Skeletal muscle satellite cell (primary cell): ENCODE results near the gene PGD.
A peak's percentile ranks its signal among the peaks of the same experiment; 100 is the strongest.
"Not testable (repeated sequence)": the region's sequence is repeated elsewhere in the genome, so short reads cannot be mapped to it uniquely, and the experiment has no call there.

Experiments
- H3K27me3 ChIP-seq: 2 replicates; pipeline ENCODE4 v1.7.0; 2013; ENCODE audit warnings: low read length; ENCODE audit not compliant: control insufficient read depth, insufficient read depth
- H3K36me3 ChIP-seq: 2 replicates; pipeline ENCODE4 v1.7.0; 2013; ENCODE audit warnings: mild to moderate bottlenecking, control low read depth, low read length; ENCODE audit not compliant: insufficient read depth
- H3K4me1 ChIP-seq: 2 replicates; pipeline ENCODE4 v1.7.0; 2013; ENCODE audit warnings: low read length; ENCODE audit not compliant: control insufficient read depth, insufficient read depth
- H3K4me2 ChIP-seq: 2 replicates; pipeline ENCODE4 v1.7.0; 2013; ENCODE audit warnings: mild to moderate bottlenecking, low read length
- H3K4me3 ChIP-seq: 2 replicates; pipeline ENCODE4 v1.7.0; 2013; ENCODE audit warnings: low read length
- H3K9ac ChIP-seq: 2 replicates; pipeline ENCODE4 v1.7.0; 2013; ENCODE audit warnings: mild to moderate bottlenecking, low read depth, low read length, moderate library complexity
- H3K9me3 ChIP-seq: replicated peaks from 2 replicates; pipeline ENCODE4 v1.7.0; 2013; ENCODE audit warnings: mild to moderate bottlenecking, control low read depth, low read length

The PGD gene

DNA sequence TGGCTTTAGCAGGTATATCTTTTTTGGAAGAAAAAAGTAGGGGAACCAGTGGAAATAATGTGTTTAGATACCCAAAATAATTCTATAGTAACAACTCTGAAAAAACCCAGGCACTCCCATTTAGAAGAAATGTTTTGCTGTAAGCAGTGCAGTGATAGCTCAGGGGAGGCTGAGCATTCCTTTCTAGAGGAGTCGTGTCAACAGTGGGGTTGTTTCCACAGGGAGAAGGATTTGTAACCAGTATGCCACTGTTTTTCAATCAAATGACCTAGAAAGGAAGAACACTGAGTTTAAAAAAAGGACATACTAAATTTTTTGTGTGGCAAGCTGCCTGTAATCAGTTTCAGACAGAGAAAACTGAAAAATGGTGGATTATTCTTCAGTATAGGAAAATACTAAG lies 2.4 kb downstream of the PGD start:
- H3K4me3 ChIP-seq, result peak overlapping the region; percentile 89
- H3K36me3 ChIP-seq, result peaks cover 31% of the 10 kb centered on the region
- peak overlapping the region; percentile 91 for H3K4me2 ChIP-seq
- H3K9me3 ChIP-seq, result no peaks in the 10 kb centered on the region
- H3K9ac ChIP-seq, result peak overlapping the region; percentile 91
- H3K27me3 ChIP-seq, result no peaks in the 10 kb centered on the region
- H3K4me1 ChIP-seq, result peaks cover 34% of the 10 kb centered on the region

DNA sequence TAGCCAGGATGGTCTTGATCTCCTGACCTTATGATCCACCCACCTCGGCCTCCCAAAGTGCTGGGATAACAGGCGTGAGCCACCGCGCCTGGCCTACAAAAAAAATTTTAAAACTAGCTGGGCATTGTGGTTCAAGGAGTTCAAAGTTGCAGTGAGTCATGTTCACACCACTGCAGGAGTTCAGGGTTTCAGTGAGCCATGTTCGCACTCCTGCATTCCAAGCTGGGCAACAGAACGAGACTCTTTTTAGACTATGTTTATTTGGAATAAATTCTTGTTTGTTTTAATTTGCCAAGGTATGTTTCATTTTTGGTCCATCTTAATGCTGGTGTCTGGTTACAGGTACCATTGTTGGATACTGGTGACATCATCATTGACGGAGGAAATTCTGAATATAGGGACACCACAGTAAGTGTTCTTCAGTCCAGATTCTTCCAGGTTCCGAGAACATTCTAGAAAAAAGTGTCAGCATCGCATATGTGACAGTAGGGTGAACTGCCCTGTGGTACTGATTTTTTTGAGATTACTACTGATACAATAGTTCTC lies 3.9 kb downstream of the PGD start:
- Histone ChIP-seq H3K9me3 (no peaks in the 10 kb centered on the region), H3K4me1 (peaks cover 34% of the 10 kb centered on the region), H3K4me2 (no peak overlapping the region), H3K9ac (peak overlapping the region; percentile 25), H3K4me3 (no peak overlapping the region), H3K27me3 (no peaks in the 10 kb centered on the region), H3K36me3 (peaks cover 46% of the 10 kb centered on the region)

DNA sequence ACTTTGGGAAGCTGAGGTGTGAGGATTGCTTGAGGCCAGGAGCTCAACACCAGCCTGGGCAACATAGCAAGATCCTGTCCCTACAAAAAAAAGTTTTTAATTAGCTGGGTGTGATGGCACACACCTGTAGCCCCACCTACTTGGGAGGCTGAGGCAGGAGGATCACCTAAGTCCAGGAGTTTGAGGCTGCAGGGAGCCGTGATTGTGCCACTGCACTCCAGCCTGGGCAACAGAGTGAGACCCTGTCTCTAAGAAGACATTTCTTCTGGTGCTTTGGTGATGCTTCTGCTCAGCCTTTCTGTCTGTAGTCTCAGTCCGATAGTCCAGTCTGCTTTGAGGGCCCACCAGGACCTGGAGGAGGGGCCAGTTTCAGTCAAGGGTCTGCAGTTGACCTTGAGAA lies 8.3 kb downstream of the PGD start:
- H3K36me3 ChIP-seq, result peaks cover 88% of the 10 kb centered on the region
- H3K4me3 ChIP-seq, result no peak overlapping the region
- H3K9ac ChIP-seq, result no peak overlapping the region
- no peaks in the 10 kb centered on the region for H3K27me3 ChIP-seq
- H3K9me3 ChIP-seq, result no peaks in the 10 kb centered on the region
- H3K4me1 ChIP-seq, result peaks cover 20% of the 10 kb centered on the region
- no peak overlapping the region for H3K4me2 ChIP-seq

DNA sequence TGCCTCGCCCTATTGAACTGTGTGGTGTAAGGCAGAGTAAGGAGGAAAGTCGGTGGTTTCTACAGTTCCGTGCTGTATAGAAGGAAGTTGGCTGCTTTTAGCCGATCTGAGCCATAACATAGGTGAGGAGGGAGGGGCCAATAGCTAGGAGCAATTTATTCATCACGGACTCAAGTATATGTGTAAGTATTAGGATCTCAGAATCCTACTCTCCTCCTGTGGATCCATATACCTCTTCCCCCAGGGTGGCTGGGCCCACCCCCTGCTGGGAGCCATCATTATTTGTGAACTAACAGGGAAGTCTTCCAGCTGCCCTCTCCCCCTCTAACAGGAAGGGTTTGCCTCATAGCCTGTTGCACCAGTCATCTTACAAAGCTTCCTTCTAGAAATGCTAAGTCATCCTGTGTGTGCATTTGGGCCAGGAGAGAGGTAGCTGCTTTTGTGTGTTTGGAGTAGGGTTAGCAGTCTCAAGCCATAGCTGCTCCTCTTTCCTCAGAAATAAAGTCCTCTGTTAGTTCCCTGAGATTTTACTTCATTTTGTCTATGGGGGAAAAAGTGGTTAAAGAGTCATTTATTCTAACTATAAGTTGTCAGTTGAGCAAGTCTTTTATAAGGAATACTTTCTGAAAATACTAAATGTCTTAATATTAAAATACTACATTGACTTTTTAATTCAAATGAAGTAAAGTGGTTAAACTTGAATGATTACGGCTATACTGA lies 16.5 kb downstream of the PGD start:
- peak overlapping the region; percentile 53 for H3K9ac ChIP-seq
- H3K9me3 ChIP-seq, result no peaks in the 10 kb centered on the region
- H3K4me2 ChIP-seq, result no peak overlapping the region
- H3K4me3 ChIP-seq, result no peak overlapping the region
- peaks cover 9% of the 10 kb centered on the region for H3K4me1 ChIP-seq
- no peaks in the 10 kb centered on the region for H3K27me3 ChIP-seq
- H3K36me3 ChIP-seq, result peaks cover 86% of the 10 kb centered on the region

DNA sequence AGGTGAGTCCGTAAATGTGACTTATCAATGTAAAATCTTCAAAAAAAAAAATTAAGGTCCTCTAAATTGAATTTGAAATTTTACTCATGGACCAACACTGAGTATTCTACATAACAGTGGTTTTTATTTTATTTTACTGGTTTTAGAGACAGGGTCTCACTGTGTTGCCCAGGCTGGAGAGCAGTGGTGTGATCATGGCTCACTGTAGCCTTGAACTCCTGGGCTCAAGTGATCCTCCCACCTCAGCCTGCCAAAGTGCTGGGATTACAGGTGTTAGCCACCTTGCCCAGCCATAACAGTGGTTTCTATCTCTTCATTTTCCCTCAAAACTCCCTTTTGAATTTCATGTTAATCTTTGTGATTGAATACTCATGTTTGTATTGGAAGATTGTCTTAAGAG lies 17.1 kb downstream of the PGD start:
- peaks cover 83% of the 10 kb centered on the region for H3K36me3 ChIP-seq

DNA sequence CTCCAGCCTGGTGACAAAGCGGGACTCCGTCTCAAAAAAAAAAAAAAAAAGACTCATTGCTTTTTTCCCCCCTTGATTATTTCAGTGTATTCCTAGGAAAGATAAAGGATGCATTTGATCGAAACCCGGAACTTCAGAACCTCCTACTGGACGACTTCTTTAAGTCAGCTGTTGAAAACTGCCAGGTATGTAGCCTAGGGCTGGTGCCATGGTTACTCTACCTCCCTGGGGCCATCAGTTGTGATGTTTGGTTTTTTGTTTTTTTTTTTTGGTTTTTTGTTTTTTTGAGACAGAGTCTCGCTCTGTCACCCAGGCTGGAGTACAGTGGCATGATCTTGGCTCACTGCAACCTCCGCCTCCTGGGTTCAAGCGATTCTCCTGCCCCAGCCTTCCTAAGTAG lies 19.9 kb downstream of the PGD start:
- H3K36me3 ChIP-seq, result peaks cover 69% of the 10 kb centered on the region
- H3K4me3 ChIP-seq, result not testable (repeated sequence)

More for the DNA sequence above, 17.1 kb downstream of the PGD start:
- H3K4me3 ChIP-seq, H3K4me2 ChIP-seq, H3K9me3 ChIP-seq, H3K4me1 ChIP-seq, H3K27me3 ChIP-seq: not testable (repeated sequence)
- peak overlapping the region; percentile 53 for H3K9ac ChIP-seq

DNA sequence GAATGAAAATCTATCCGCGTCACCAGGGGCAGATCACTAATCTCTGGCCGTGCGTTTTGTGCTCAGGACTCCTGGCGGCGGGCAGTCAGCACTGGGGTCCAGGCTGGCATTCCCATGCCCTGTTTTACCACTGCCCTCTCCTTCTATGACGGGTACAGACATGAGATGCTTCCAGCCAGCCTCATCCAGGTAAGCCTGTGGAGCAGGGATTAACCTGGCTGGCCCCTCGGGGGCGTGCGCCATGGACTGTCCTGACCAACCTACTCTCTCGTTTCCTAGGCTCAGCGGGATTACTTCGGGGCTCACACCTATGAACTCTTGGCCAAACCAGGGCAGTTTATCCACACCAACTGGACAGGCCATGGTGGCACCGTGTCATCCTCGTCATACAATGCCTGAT lies 20.5 kb downstream of the PGD start:
- Histone ChIP-seq H3K4me2 (no peak overlapping the region), H3K4me3 (no peak overlapping the region), H3K36me3 (peaks cover 69% of the 10 kb centered on the region), H3K9ac (no peak overlapping the region), H3K4me1 (peaks cover 13% of the 10 kb centered on the region), H3K27me3 (no peaks in the 10 kb centered on the region), H3K9me3 (no peaks in the 10 kb centered on the region)

More for the DNA sequence above, 19.9 kb downstream of the PGD start:
- not testable (repeated sequence) for H3K9ac ChIP-seq, H3K9me3 ChIP-seq, H3K4me2 ChIP-seq, H3K27me3 ChIP-seq
- H3K4me1 ChIP-seq, result peaks cover 11% of the 10 kb centered on the region

DNA sequence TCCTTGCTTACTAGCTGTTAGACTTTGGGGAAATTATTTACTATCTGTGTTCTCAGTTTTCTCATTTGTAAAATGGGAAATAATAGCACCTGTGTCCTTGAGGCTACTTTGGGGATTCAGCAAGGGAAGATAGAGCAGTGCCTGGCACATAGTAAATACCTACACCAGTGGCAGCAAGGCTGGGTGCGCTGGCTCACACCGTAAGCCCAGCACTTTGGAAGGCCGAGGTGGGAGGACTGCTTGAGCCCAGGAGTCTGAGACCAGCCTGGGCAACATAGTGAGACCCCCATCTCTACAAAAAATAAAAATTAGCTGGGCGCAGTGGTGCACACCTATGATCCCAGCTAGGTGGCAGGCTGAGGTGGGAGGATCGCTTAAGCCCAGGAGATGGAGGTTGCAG lies 22.8 kb downstream of the PGD start:
- peaks cover 48% of the 10 kb centered on the region for H3K36me3 ChIP-seq
- H3K4me3 ChIP-seq, result no peak overlapping the region
- no peaks in the 10 kb centered on the region for H3K27me3 ChIP-seq
- no peak overlapping the region for H3K4me2 ChIP-seq
- peaks cover 4% of the 10 kb centered on the region for H3K4me1 ChIP-seq
- H3K9me3 ChIP-seq, result no peaks in the 10 kb centered on the region
- H3K9ac ChIP-seq, result no peak overlapping the region

DNA sequence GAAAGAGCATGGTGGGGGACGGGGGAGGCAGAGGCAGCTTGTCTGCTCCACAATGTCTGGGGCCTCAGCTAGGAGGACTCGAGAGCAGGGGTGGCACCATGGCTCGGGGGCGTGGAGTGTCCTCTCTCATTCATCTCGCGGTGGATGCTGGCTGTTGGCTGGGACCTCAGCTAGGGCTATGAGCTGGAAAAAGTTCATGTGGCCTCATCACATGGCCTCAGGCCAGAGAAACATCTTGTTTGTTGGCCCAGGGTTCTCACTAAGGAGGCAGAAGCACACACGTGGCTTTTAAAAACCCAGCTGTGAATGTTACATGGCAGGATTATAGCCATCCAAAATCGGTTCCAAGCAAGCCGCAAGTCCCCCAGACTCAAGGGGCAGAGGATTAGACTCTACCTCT lies 25.2 kb downstream of the PGD start:
- no peaks in the 10 kb centered on the region for H3K27me3 ChIP-seq
- H3K9ac ChIP-seq, result no peak overlapping the region
- peaks cover 4% of the 10 kb centered on the region for H3K4me1 ChIP-seq

DNA sequence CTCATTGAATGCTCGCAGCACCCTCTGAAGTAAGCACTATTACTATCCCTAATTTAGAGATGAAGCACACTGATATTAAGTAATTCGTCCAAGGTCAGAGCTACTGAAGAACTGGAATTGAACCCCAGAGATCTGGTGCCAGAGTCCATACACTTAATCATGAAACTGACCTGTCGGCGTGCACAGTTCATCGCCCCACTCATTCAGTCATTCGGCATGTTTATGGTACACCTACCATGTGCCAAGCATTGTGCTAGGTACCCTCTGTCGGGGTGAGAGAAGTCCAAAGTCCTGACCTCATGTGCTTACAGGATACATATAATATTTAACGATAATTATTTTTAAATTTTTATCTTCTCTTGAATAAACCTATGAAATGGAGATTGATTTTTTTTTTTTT lies 25.8 kb downstream of the PGD start:
- peaks cover 21% of the 10 kb centered on the region for H3K36me3 ChIP-seq
- H3K4me2 ChIP-seq, result no peak overlapping the region
- no peak overlapping the region for H3K9ac ChIP-seq
- no peaks in the 10 kb centered on the region for H3K27me3 ChIP-seq
- H3K4me1 ChIP-seq, result peaks cover 5% of the 10 kb centered on the region
- H3K9me3 ChIP-seq, result no peaks in the 10 kb centered on the region
- no peak overlapping the region for H3K4me3 ChIP-seq

More for the DNA sequence above, 25.2 kb downstream of the PGD start:
- Histone ChIP-seq H3K4me2 (no peak overlapping the region), H3K9me3 (no peaks in the 10 kb centered on the region), H3K36me3 (peaks cover 27% of the 10 kb centered on the region), H3K4me3 (no peak overlapping the region)

DNA sequence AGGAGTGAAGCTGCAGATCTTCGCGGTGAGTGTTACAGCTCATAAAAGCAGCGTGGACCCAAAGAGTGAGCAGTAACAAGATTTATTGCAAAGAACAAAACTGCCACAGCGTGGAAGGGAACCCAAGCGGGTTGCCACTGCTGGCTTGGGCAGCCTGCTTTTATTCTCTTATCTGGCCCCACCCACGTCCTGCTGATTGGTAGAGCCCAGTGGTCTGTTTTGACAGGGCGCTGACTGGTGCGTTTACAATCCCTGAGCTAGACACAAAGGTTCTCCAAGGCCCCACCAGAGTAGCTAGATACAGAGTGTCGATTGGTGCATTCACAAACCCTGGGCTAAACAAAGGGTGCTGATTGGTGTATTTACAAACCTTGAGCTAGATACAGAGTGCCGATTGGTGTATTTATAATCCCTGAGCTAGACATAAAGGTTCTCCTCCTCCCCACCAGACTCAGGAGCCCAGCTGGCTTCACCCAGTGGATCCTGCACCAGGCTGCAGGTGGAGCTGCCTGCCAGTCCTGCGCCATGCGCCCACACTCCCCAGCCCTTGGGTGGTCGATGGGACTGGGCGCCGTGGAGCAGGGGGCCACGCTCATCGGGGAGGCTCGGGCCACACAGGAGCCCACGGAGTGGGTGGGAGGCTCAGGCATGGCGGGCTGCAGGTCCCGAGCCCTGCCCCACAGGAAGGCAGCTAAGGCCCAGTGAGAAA lies 27.1 kb downstream of the PGD start:
- H3K4me1 ChIP-seq, H3K4me3 ChIP-seq, H3K4me2 ChIP-seq, H3K27me3 ChIP-seq, H3K9ac ChIP-seq, H3K9me3 ChIP-seq: not testable (repeated sequence)
- H3K36me3 ChIP-seq, result peaks cover 10% of the 10 kb centered on the region

DNA sequence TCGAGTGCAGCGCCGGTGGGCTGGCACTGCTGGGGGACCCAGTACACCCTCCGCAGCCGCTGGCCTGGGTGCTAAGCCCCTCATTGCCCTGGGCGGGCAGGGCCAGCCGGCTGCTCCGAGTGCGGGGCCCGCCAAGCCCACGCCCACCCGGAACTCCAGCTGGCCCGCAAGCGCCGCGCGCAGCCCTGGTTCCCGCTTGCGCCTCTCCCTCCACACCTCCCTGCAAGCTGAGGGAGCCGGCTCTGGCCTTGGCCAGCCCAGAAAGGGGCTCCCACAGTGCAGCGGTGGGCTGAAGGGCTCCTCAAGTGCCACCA lies 27.6 kb downstream of the PGD start:
- not testable (repeated sequence) for H3K9me3 ChIP-seq, H3K27me3 ChIP-seq, H3K4me2 ChIP-seq, H3K36me3 ChIP-seq, H3K4me3 ChIP-seq, H3K9ac ChIP-seq
- H3K4me1 ChIP-seq, result peaks cover 15% of the 10 kb centered on the region
